WTC11 (cell line): Measurements from ENCODE around the gene CEP72. TPM values are rescaled to one million over a fixed set of nuclear protein-coding genes. Genes with fewer than 3 reads are reported as not detected.

ENCODE experiments used
- ATAC-seq: fragments of 200-7000 bp; cut with Tn5 transposase; 2 replicates; pipeline ENCODE4 v1.10.0; 2021; ENCODE audit warnings: mild to moderate bottlenecking, moderate library complexity
- CTCF ChIA-PET: fragments of 300-600 bp; sonication (Branson Sonifier 250); formaldehyde crosslinking; loops from one replicate; lab custom pipeline; 2021; ENCODE audit warnings: antibody characterized with exemption; lab: Charles Lee
- POLR2A ChIA-PET: fragments of 350-600 bp; sonication (Branson Sonifier 250); formaldehyde crosslinking; loops from one replicate; lab custom pipeline; 2021; ENCODE audit warnings: antibody characterized with exemption; lab: Charles Lee
- DNase-seq: peaks from one replicate; pipeline ENCODE4 v3.0.0; 2021; ENCODE audit warnings: low spot score
- H3K27ac Mint-ChIP-seq: 2 replicates; pipeline ENCODE4 v1.8.0; 2021; ENCODE audit warnings: mixed read lengths
- H3K27me3 Mint-ChIP-seq: 2 replicates; pipeline ENCODE4 v1.8.0; 2021; ENCODE audit warnings: low read depth, mild to moderate bottlenecking, moderate library complexity, mixed read lengths
- H3K36me3 Mint-ChIP-seq: 2 replicates; pipeline ENCODE4 v1.8.0; 2021; ENCODE audit warnings: mixed read lengths
- H3K4me1 Mint-ChIP-seq: 2 replicates; pipeline ENCODE4 v1.8.0; 2022; ENCODE audit warnings: mixed read lengths
- H3K4me3 Mint-ChIP-seq: 2 replicates; pipeline ENCODE4 v1.8.0; 2021; ENCODE audit warnings: mild to moderate bottlenecking, moderate library complexity, mixed read lengths
- H3K9me3 Mint-ChIP-seq: 2 replicates; pipeline ENCODE4 v1.8.0; 2021; ENCODE audit warnings: mixed read lengths
- ATF1 ChIP-seq: sonication (generic); formaldehyde crosslinking; IDR thresholded peaks from 2 replicates; pipeline ENCODE4 v1.8.1; 2023; ENCODE audit warnings: mild to moderate bottlenecking, moderate library complexity, missing genetic modification reagents
- ELF4 ChIP-seq: sonication (generic); formaldehyde crosslinking; IDR thresholded peaks from 2 replicates; pipeline ENCODE4 v1.8.1; 2022; ENCODE audit warnings: low read depth, mild to moderate bottlenecking, moderate library complexity, missing genetic modification reagents
- GRHL2 ChIP-seq: fragments of 250-450 bp; sonication (Bioruptor Pico); IDR thresholded peaks from 2 replicates; pipeline ENCODE4 v1.8.0; 2022; ENCODE audit warnings: mild to moderate bottlenecking, moderate library complexity; ENCODE audit not compliant: insufficient replicate concordance, severe bottlenecking
- GTF2I ChIP-seq: fragments of 250-450 bp; sonication (Bioruptor Pico); conservative IDR thresholded peaks from 2 replicates; pipeline ENCODE4 v1.4.0; 2021; ENCODE audit warnings: mild to moderate bottlenecking
- JAZF1 ChIP-seq: fragments of 250-450 bp; sonication (Bioruptor Pico); IDR thresholded peaks from 2 replicates; pipeline ENCODE4 v1.9.0; 2021; ENCODE audit warnings: moderate library complexity, mild to moderate bottlenecking, inconsistent platforms
- NFATC4 ChIP-seq: fragments of 250-450 bp; sonication (Bioruptor Pico); IDR thresholded peaks from 2 replicates; pipeline ENCODE4 v1.9.0; 2021; ENCODE audit warnings: mild to moderate bottlenecking
- NFYB ChIP-seq: sonication (generic); formaldehyde crosslinking; conservative IDR thresholded peaks from 2 replicates; pipeline ENCODE4 v1.8.0; 2022; ENCODE audit warnings: low read depth, missing genetic modification reagents
- NR3C1 ChIP-seq: sonication (generic); formaldehyde crosslinking; conservative IDR thresholded peaks from 2 replicates; pipeline ENCODE4 v1.8.1; 2023; ENCODE audit warnings: low read depth, mild to moderate bottlenecking, missing genetic modification reagents
- ZBTB21 ChIP-seq: sonication (generic); formaldehyde crosslinking; IDR thresholded peaks from 2 replicates; pipeline ENCODE4 v1.8.1; 2023; ENCODE audit warnings: mild to moderate bottlenecking, missing genetic modification reagents, borderline replicate concordance
- ZNF219 ChIP-seq: sonication (generic); formaldehyde crosslinking; IDR thresholded peaks from 2 replicates; pipeline ENCODE4 v1.8.0; 2023; ENCODE audit warnings: missing genetic modification reagents, mild to moderate bottlenecking, borderline replicate concordance
- ZNF232 ChIP-seq: sonication (generic); formaldehyde crosslinking; IDR thresholded peaks from 2 replicates; pipeline ENCODE4 v1.8.0; 2022; ENCODE audit warnings: mild to moderate bottlenecking, missing genetic modification reagents
- ZNF263 ChIP-seq: sonication (generic); formaldehyde crosslinking; IDR thresholded peaks from 2 replicates; pipeline ENCODE4 v1.8.1; 2022; ENCODE audit warnings: low read depth, mild to moderate bottlenecking, moderate library complexity, missing genetic modification reagents
- ZNF416 ChIP-seq: fragments of 250-450 bp; sonication (Bioruptor Pico); IDR thresholded peaks from 2 replicates; pipeline ENCODE4 v1.9.0; 2021; ENCODE audit warnings: mild to moderate bottlenecking, inconsistent platforms
- ZNF423 ChIP-seq: fragments of 250-450 bp; sonication (Bioruptor Pico); IDR thresholded peaks from 2 replicates; pipeline ENCODE4 v2.1.2; 2022; ENCODE audit warnings: mild to moderate bottlenecking, moderate library complexity
- total RNA-seq: library from RNA; stranded (reverse); gene quantifications from 3 replicates; pipeline ENCODE4 v1.2.3, GENCODE V29; 2021
- TF ChIP-seq, protein P1 (sequence below): sonication (generic); formaldehyde crosslinking; conservative IDR thresholded peaks from 2 replicates; pipeline ENCODE4 v1.8.1; 2022; ENCODE audit warnings: mild to moderate bottlenecking, missing genetic modification reagents
- TF ChIP-seq, protein P2 (sequence below): sonication (generic); formaldehyde crosslinking; IDR thresholded peaks from 2 replicates; pipeline ENCODE4 v1.8.0; 2023; ENCODE audit warnings: mild to moderate bottlenecking, missing genetic modification reagents
- TF ChIP-seq, protein P3 (sequence below): sonication (generic); formaldehyde crosslinking; IDR thresholded peaks from 2 replicates; pipeline ENCODE4 v1.8.0; 2022; ENCODE audit warnings: mild to moderate bottlenecking, missing genetic modification reagents
- TF ChIP-seq, protein P4 (sequence below): sonication (generic); formaldehyde crosslinking; IDR thresholded peaks from 2 replicates; pipeline ENCODE4 v1.8.0; 2022; ENCODE audit warnings: mild to moderate bottlenecking, missing genetic modification reagents
- TF ChIP-seq, protein P5 (sequence below): fragments of 200-600 bp; IDR thresholded peaks from 2 replicates; pipeline ENCODE4 v1.8.0; 2022; ENCODE audit warnings: antibody characterized with exemption
- TF ChIP-seq, protein P6 (sequence below): sonication (generic); formaldehyde crosslinking; IDR thresholded peaks from 2 replicates; pipeline ENCODE4 v1.8.0; 2022; ENCODE audit warnings: mild to moderate bottlenecking, missing genetic modification reagents
- TF ChIP-seq, protein P7 (sequence below): sonication (generic); formaldehyde crosslinking; IDR thresholded peaks from 2 replicates; pipeline ENCODE4 v1.8.1; 2022; ENCODE audit warnings: mild to moderate bottlenecking, moderate library complexity, missing genetic modification reagents
- TF ChIP-seq, protein P8 (sequence below): sonication (generic); formaldehyde crosslinking; IDR thresholded peaks from 2 replicates; pipeline ENCODE4 v1.8.1; 2023; ENCODE audit warnings: mild to moderate bottlenecking, missing genetic modification reagents, borderline replicate concordance
- TF ChIP-seq, protein P9 (sequence below): sonication (generic); formaldehyde crosslinking; IDR thresholded peaks from 2 replicates; pipeline ENCODE4 v1.8.0; 2023; ENCODE audit warnings: missing genetic modification reagents

Gene CEP72
- total RNA-seq, 1 experiment from 2014 or later = 26.6 TPM

DNA sequence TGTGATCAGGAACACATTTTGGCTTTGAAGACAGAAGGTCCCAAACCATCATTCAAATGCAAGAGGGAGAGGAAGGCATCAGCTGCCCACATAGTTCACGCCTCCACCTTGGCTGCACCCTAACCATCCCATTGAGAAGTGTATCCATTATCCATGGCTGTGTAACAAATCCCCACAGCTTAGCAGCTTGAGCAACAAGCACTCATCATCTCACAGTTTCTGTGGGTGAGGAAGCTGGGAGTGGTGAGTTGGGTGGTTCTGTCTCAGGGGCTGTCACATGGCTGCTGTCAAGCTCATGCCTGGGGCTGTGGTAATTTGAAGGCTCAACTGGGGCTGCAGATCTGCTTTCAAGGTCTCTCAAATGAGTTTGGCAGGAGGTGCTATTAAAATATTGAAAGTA is 23.0 kb upstream of the CEP72 start (continued):
- TF ChIP-seq, protein P1, sequence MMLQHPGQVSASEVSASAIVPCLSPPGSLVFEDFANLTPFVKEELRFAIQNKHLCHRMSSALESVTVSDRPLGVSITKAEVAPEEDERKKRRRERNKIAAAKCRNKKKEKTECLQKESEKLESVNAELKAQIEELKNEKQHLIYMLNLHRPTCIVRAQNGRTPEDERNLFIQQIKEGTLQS = no peak
- TF ChIP-seq ZNF423 (CRISPR knock-in tag) = no peak
- TF ChIP-seq ATF1 (CRISPR knock-in tag) = no peak
- TF ChIP-seq, protein P2, sequence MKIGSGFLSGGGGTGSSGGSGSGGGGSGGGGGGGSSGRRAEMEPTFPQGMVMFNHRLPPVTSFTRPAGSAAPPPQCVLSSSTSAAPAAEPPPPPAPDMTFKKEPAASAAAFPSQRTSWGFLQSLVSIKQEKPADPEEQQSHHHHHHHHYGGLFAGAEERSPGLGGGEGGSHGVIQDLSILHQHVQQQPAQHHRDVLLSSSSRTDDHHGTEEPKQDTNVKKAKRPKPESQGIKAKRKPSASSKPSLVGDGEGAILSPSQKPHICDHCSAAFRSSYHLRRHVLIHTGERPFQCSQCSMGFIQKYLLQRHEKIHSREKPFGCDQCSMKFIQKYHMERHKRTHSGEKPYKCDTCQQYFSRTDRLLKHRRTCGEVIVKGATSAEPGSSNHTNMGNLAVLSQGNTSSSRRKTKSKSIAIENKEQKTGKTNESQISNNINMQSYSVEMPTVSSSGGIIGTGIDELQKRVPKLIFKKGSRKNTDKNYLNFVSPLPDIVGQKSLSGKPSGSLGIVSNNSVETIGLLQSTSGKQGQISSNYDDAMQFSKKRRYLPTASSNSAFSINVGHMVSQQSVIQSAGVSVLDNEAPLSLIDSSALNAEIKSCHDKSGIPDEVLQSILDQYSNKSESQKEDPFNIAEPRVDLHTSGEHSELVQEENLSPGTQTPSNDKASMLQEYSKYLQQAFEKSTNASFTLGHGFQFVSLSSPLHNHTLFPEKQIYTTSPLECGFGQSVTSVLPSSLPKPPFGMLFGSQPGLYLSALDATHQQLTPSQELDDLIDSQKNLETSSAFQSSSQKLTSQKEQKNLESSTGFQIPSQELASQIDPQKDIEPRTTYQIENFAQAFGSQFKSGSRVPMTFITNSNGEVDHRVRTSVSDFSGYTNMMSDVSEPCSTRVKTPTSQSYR (CRISPR knock-in tag) = no peak
- TF ChIP-seq, protein P3, sequence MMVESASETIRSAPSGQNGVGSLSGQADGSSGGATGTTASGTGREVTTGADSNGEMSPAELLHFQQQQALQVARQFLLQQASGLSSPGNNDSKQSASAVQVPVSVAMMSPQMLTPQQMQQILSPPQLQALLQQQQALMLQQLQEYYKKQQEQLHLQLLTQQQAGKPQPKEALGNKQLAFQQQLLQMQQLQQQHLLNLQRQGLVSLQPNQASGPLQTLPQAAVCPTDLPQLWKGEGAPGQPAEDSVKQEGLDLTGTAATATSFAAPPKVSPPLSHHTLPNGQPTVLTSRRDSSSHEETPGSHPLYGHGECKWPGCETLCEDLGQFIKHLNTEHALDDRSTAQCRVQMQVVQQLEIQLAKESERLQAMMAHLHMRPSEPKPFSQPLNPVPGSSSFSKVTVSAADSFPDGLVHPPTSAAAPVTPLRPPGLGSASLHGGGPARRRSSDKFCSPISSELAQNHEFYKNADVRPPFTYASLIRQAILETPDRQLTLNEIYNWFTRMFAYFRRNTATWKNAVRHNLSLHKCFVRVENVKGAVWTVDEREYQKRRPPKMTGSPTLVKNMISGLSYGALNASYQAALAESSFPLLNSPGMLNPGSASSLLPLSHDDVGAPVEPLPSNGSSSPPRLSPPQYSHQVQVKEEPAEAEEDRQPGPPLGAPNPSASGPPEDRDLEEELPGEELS = no peak
- TF ChIP-seq NFYB (CRISPR knock-in tag) = no peak
- TF ChIP-seq, protein P4, sequence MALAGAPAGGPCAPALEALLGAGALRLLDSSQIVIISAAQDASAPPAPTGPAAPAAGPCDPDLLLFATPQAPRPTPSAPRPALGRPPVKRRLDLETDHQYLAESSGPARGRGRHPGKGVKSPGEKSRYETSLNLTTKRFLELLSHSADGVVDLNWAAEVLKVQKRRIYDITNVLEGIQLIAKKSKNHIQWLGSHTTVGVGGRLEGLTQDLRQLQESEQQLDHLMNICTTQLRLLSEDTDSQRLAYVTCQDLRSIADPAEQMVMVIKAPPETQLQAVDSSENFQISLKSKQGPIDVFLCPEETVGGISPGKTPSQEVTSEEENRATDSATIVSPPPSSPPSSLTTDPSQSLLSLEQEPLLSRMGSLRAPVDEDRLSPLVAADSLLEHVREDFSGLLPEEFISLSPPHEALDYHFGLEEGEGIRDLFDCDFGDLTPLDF (CRISPR knock-in tag) = no peak
- TF ChIP-seq, protein P5, sequence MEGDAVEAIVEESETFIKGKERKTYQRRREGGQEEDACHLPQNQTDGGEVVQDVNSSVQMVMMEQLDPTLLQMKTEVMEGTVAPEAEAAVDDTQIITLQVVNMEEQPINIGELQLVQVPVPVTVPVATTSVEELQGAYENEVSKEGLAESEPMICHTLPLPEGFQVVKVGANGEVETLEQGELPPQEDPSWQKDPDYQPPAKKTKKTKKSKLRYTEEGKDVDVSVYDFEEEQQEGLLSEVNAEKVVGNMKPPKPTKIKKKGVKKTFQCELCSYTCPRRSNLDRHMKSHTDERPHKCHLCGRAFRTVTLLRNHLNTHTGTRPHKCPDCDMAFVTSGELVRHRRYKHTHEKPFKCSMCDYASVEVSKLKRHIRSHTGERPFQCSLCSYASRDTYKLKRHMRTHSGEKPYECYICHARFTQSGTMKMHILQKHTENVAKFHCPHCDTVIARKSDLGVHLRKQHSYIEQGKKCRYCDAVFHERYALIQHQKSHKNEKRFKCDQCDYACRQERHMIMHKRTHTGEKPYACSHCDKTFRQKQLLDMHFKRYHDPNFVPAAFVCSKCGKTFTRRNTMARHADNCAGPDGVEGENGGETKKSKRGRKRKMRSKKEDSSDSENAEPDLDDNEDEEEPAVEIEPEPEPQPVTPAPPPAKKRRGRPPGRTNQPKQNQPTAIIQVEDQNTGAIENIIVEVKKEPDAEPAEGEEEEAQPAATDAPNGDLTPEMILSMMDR = no peak
- TF ChIP-seq, protein P6, sequence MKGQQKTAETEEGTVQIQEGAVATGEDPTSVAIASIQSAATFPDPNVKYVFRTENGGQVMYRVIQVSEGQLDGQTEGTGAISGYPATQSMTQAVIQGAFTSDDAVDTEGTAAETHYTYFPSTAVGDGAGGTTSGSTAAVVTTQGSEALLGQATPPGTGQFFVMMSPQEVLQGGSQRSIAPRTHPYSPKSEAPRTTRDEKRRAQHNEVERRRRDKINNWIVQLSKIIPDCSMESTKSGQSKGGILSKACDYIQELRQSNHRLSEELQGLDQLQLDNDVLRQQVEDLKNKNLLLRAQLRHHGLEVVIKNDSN (CRISPR knock-in tag) = no peak
- TF ChIP-seq ZNF416 (CRISPR knock-in tag) = no peak
- TF ChIP-seq JAZF1 (CRISPR knock-in tag) = no peak
- TF ChIP-seq GTF2I (CRISPR knock-in tag) = no peak
- TF ChIP-seq, all 79 proteins: peak for 0

DNA sequence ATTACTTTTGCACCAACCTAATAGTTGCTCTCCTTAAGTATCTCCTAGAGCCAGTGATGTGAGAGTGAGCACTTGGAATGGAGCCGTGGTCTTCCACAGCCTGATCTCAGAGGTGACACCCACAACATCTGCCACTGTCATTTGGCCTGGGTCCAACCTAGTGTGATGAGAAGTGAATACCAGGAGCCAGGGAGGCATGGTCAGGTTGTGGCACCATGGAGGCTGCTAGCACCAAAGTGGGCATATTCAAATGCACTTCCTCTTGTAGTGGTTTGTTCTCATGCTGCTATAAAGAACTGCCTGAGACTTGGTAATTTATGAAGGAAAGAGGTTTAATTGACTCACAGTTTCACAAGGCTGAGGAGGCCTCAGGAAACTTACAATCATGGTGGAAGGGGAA is 22.6 kb upstream of the CEP72 start:
- peaks cover 3% of the 10 kb centered on the region; the same call in 1 of the 2 replicates for H3K9me3 Mint-ChIP-seq
- H3K4me1 Mint-ChIP-seq = peaks cover 13% of the 10 kb centered on the region
- no peak for DNase-seq
- ATAC-seq = no peak
- ChIA-PET POLR2A (no interaction called here), CTCF (no interaction called here)
- no peak overlapping the region for H3K27ac Mint-ChIP-seq
- H3K4me3 Mint-ChIP-seq = no peak overlapping the region
- no peaks in the 10 kb centered on the region for H3K36me3 Mint-ChIP-seq
- peaks cover 34% of the 10 kb centered on the region for H3K27me3 Mint-ChIP-seq
- no peak for TF ChIP-seq NR3C1 (CRISPR knock-in tag)
- TF ChIP-seq ZBTB21 (CRISPR knock-in tag) = no peak
- TF ChIP-seq ZNF263 (CRISPR knock-in tag) = no peak
- TF ChIP-seq ZNF232 (CRISPR knock-in tag) = no peak
- TF ChIP-seq, protein P7, sequence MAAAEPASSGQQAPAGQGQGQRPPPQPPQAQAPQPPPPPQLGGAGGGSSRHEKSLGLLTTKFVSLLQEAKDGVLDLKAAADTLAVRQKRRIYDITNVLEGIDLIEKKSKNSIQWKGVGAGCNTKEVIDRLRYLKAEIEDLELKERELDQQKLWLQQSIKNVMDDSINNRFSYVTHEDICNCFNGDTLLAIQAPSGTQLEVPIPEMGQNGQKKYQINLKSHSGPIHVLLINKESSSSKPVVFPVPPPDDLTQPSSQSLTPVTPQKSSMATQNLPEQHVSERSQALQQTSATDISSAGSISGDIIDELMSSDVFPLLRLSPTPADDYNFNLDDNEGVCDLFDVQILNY = no peak
- TF ChIP-seq, protein P8, sequence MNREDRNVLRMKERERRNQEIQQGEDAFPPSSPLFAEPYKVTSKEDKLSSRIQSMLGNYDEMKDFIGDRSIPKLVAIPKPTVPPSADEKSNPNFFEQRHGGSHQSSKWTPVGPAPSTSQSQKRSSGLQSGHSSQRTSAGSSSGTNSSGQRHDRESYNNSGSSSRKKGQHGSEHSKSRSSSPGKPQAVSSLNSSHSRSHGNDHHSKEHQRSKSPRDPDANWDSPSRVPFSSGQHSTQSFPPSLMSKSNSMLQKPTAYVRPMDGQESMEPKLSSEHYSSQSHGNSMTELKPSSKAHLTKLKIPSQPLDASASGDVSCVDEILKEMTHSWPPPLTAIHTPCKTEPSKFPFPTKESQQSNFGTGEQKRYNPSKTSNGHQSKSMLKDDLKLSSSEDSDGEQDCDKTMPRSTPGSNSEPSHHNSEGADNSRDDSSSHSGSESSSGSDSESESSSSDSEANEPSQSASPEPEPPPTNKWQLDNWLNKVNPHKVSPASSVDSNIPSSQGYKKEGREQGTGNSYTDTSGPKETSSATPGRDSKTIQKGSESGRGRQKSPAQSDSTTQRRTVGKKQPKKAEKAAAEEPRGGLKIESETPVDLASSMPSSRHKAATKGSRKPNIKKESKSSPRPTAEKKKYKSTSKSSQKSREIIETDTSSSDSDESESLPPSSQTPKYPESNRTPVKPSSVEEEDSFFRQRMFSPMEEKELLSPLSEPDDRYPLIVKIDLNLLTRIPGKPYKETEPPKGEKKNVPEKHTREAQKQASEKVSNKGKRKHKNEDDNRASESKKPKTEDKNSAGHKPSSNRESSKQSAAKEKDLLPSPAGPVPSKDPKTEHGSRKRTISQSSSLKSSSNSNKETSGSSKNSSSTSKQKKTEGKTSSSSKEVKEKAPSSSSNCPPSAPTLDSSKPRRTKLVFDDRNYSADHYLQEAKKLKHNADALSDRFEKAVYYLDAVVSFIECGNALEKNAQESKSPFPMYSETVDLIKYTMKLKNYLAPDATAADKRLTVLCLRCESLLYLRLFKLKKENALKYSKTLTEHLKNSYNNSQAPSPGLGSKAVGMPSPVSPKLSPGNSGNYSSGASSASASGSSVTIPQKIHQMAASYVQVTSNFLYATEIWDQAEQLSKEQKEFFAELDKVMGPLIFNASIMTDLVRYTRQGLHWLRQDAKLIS (CRISPR knock-in tag) = no peak
- TF ChIP-seq GTF2I (CRISPR knock-in tag) = no peak
- TF ChIP-seq NFATC4 (CRISPR knock-in tag) = no peak
- TF ChIP-seq, protein P9, sequence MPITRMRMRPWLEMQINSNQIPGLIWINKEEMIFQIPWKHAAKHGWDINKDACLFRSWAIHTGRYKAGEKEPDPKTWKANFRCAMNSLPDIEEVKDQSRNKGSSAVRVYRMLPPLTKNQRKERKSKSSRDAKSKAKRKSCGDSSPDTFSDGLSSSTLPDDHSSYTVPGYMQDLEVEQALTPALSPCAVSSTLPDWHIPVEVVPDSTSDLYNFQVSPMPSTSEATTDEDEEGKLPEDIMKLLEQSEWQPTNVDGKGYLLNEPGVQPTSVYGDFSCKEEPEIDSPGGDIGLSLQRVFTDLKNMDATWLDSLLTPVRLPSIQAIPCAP (CRISPR knock-in tag) = no peak
- TF ChIP-seq GRHL2 (CRISPR knock-in tag) = no peak
- no peak for TF ChIP-seq ELF4 (CRISPR knock-in tag)
- TF ChIP-seq ZNF219 (CRISPR knock-in tag) = no peak
